Keratinocyte (primary cell): ENCODE data around the gene MAP7D1. TPM values are rescaled to one million over a fixed set of nuclear protein-coding genes. Genes with fewer than 3 reads are reported as not detected.

ENCODE experiments used
- DNase-seq: peaks from one replicate; pipeline ENCODE4 v3.0.0-alpha.2; 2011; ENCODE audit warnings: low read depth, missing footprints, low spot score
- FAIRE-seq: peaks from 2 replicates; lab custom pipeline; 2011; peaks lifted over from hg19 to GRCh38; lab: Jason Lieb, UNC
- H2AFZ ChIP-seq: 2 replicates; pipeline ENCODE4 v1.6.0; 2012; ENCODE audit warnings: low read length, control low read depth, inconsistent platforms; ENCODE audit not compliant: control insufficient read depth
- H3K27ac ChIP-seq: 2 replicates; pipeline ENCODE4 v1.5.1; 2011; ENCODE audit warnings: low read length; ENCODE audit not compliant: control insufficient read depth, insufficient read depth
- H3K27me3 ChIP-seq: 3 replicates; pipeline ENCODE4 v1.6.0; 2011; ENCODE audit warnings: low read length; ENCODE audit not compliant: control insufficient read depth, insufficient read depth; ENCODE audit errors: extremely low read depth
- H3K36me3 ChIP-seq, 2 experiments: 2 replicates in 1 of 2; 3 replicates in 1 of 2; pipeline ENCODE4 v1.5.1; 2011; ENCODE audit warnings: low read length in 2 of 2, mild to moderate bottlenecking in 1 of 2; ENCODE audit not compliant: control insufficient read depth in 2 of 2, insufficient read depth in 2 of 2; ENCODE audit errors: extremely low read depth in 1 of 2
- H3K4me1 ChIP-seq: 3 replicates; pipeline ENCODE4 v1.5.1; 2011; ENCODE audit warnings: low read length; ENCODE audit not compliant: control insufficient read depth, insufficient read depth; ENCODE audit errors: extremely low read depth
- H3K4me2 ChIP-seq: 3 replicates; pipeline ENCODE4 v1.6.0; 2011; ENCODE audit warnings: low read depth, low read length; ENCODE audit not compliant: control insufficient read depth, insufficient read depth; ENCODE audit errors: extremely low read depth
- H3K4me3 ChIP-seq, 3 experiments: fragments of 200-600 bp in 1 of 3; sonication (generic) in 1 of 3; 2 replicates in 2 of 3; 3 replicates in 1 of 3; pipeline ENCODE4 v1.5.1; 2011 to 2016; ENCODE audit warnings: low read length in 3 of 3, mild to moderate bottlenecking in 3 of 3, control low read depth in 2 of 3, inconsistent platforms in 1 of 3, low read depth in 1 of 3, mixed read lengths in 1 of 3, mixed run types in 1 of 3, moderate library complexity in 1 of 3; ENCODE audit not compliant: control insufficient read depth in 2 of 3, insufficient read depth in 2 of 3; ENCODE audit errors: extremely low read depth in 1 of 3
- H3K79me2 ChIP-seq: 2 replicates; pipeline ENCODE4 v1.6.0; 2012; ENCODE audit warnings: low read length; ENCODE audit not compliant: control insufficient read depth, insufficient read depth
- H3K9ac ChIP-seq: 3 replicates; pipeline ENCODE4 v1.6.0; 2011; ENCODE audit warnings: low read length; ENCODE audit not compliant: control insufficient read depth, insufficient read depth; ENCODE audit errors: extremely low read depth
- H3K9me1 ChIP-seq: 3 replicates; pipeline ENCODE4 v1.6.0; 2011; ENCODE audit warnings: low read length; ENCODE audit not compliant: control insufficient read depth, insufficient read depth; ENCODE audit errors: extremely low read depth
- H3K9me3 ChIP-seq: 2 replicates; pipeline ENCODE4 v1.5.1; 2012; ENCODE audit warnings: low read depth, low read length; ENCODE audit not compliant: control insufficient read depth
- H4K20me1 ChIP-seq: 3 replicates; pipeline ENCODE4 v1.6.0; 2011; ENCODE audit warnings: low read length; ENCODE audit not compliant: control insufficient read depth, insufficient read depth; ENCODE audit errors: extremely low read depth
- EZH2 ChIP-seq: IDR thresholded peaks from one replicate; pipeline ENCODE4 v1.6.1; 2012; ENCODE audit warnings: inconsistent platforms, mild to moderate bottlenecking, low read length, moderate library complexity
- dilution Hi-C: fragments of 300-500 bp; cut with MboI; formaldehyde crosslinking; loops from one replicate; pipeline ENCODE4 v1.7.0; 2020; ENCODE audit warnings: low sequenced_read_pairs; ENCODE audit not compliant: extremely low pct_ligation_motif_present
- polyA plus RNA-seq, 5 experiments: library from polyadenylated mRNA; depleted of rRNA in 3 of 5; stranded (reverse) in 3 of 5; stranded (forward) in 1 of 5; unstranded in 1 of 5; fragments of >200 nt; gene quantifications; 1 replicate in 1 of 5; 2 replicates in 3 of 5; 3 replicates in 1 of 5; pipeline versions ENCODE4 v1.2.1 to v1.2.3, GENCODE V29; 2011 to 2012; ENCODE audit warnings: missing spikeins in 2 of 5, low read depth in 1 of 5, low replicate concordance in 1 of 5
- TF ChIP-seq, protein P1 (sequence below), 3 experiments: IDR thresholded peaks in 1 of 3; conservative IDR thresholded peaks in 1 of 3; optimal IDR thresholded peaks in 1 of 3; 2 replicates in 2 of 3; 3 replicates in 1 of 3; pipeline versions ENCODE3 to v1.5.1; 2011; ENCODE audit warnings: low read length in 3 of 3, mild to moderate bottlenecking in 3 of 3, moderate library complexity in 2 of 3, control low read depth in 1 of 3, inconsistent platforms in 1 of 3; ENCODE audit not compliant: insufficient read depth in 2 of 3; ENCODE audit errors: extremely low read depth in 1 of 3

Gene MAP7D1
- polyA plus RNA-seq, 1 donor (not counting 4 experiments of a cell fraction or from before 2014, with no cell fraction given) = 75.0 TPM

DNA sequence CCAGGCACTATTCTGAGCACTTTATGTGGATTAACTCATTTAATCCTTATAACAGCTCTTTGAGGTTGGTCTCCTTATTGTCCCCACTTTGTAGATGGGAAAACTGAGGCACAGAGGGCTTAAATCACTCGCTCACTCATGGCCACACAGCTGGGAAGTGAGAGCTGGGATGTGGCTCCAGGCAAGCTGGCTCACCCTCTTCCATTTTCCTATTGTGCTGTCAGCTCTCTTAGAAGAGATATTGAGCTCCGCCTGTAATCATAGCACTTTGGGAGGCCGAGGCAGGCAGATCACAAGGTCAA is 27.1 kb upstream of the MAP7D1 start:
- dilution Hi-C loops = no loop called here
- Histone ChIP-seq H3K4me2 (no peak overlapping the region), H3K79me2 (no peaks in the 10 kb centered on the region), H3K27ac (no peak overlapping the region), H3K9me1 (no peaks in the 10 kb centered on the region), H3K36me3 (no peaks in the 10 kb centered on the region), H3K4me1 (peaks cover 17% of the 10 kb centered on the region), H3K4me3 (no peak overlapping the region), H3K9me3 (no peaks in the 10 kb centered on the region), H4K20me1 (no peaks in the 10 kb centered on the region), H3K9ac (no peak overlapping the region), H3K27me3 (peaks cover 17% of the 10 kb centered on the region), H2AFZ (no peak overlapping the region)
- no peak for TF ChIP-seq EZH2
- TF ChIP-seq, protein P1, sequence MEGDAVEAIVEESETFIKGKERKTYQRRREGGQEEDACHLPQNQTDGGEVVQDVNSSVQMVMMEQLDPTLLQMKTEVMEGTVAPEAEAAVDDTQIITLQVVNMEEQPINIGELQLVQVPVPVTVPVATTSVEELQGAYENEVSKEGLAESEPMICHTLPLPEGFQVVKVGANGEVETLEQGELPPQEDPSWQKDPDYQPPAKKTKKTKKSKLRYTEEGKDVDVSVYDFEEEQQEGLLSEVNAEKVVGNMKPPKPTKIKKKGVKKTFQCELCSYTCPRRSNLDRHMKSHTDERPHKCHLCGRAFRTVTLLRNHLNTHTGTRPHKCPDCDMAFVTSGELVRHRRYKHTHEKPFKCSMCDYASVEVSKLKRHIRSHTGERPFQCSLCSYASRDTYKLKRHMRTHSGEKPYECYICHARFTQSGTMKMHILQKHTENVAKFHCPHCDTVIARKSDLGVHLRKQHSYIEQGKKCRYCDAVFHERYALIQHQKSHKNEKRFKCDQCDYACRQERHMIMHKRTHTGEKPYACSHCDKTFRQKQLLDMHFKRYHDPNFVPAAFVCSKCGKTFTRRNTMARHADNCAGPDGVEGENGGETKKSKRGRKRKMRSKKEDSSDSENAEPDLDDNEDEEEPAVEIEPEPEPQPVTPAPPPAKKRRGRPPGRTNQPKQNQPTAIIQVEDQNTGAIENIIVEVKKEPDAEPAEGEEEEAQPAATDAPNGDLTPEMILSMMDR (optimal IDR thresholded peaks at IDR 0.05 in 1 of 3, IDR thresholded peaks at IDR 0.05 in 1 of 3, conservative IDR thresholded peaks at IDR 0.05 in 1 of 3; ENCODE audit: extremely low read depth in 1 of 3, insufficient read depth in 2 of 3, low read length in 3 of 3) = no peak
- DNase-seq (no peak), FAIRE-seq (no peak)

DNA sequence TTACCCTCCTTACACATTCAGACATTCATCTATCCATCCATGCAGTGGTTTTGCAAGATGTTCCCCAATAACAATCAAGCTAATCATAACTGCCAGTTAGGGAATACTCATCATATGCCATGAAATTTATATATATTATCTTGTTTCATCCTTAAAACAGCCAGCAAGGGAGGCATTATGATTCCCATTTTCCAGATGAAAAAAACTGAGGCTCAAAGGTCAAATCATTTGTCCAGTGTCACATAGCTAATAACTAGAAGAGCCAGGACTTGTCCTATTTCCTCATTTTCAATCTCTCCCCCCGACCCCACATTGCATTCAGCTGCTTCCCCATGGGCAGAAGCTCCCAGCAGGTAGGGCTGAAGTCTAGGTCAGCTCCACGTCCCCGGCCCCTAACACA is 23.9 kb upstream of the MAP7D1 start:
- DNase-seq (no peak), FAIRE-seq (no peak)
- no peak overlapping the region for H2AFZ ChIP-seq
- no peaks in the 10 kb centered on the region for H3K79me2 ChIP-seq
- no peak overlapping the region for H3K9ac ChIP-seq
- no peak for TF ChIP-seq EZH2
- TF ChIP-seq, protein P1 (optimal IDR thresholded peaks at IDR 0.05 in 1 of 3, IDR thresholded peaks at IDR 0.05 in 1 of 3, conservative IDR thresholded peaks at IDR 0.05 in 1 of 3; ENCODE audit: extremely low read depth in 1 of 3, insufficient read depth in 2 of 3, low read length in 3 of 3) = no peak
- peaks cover 44% of the 10 kb centered on the region for H3K4me1 ChIP-seq
- dilution Hi-C loops = no loop called here
- no peak overlapping the region for H3K27ac ChIP-seq
- H3K9me3 ChIP-seq = no peaks in the 10 kb centered on the region
- no peak overlapping the region for H3K4me2 ChIP-seq
- H3K27me3 ChIP-seq = no peaks in the 10 kb centered on the region
- H3K9me1 ChIP-seq = no peaks in the 10 kb centered on the region
- peaks cover 3 to 11% of the 10 kb centered on the region in 2 experiments for H3K36me3 ChIP-seq
- no peak overlapping the region for H3K4me3 ChIP-seq
- no peaks in the 10 kb centered on the region for H4K20me1 ChIP-seq
